Immature natural killer cell (primary cell): Measurements from ENCODE around the gene HIVEP3. TPM values are rescaled to one million over a fixed set of nuclear protein-coding genes. Genes with fewer than 3 reads are reported as not detected.

Source experiments
- DNase-seq, 3 donors: peaks; one replicate each; pipeline ENCODE4 v3.0.0; 2022; ENCODE audit warnings: mixed read lengths in 1 of 3
- H3K27ac Mint-ChIP-seq, 6 donors: one replicate each; pipeline ENCODE4 v1.8.0; 2020; ENCODE audit warnings: mixed read lengths in 6 of 6, mild to moderate bottlenecking in 5 of 6, inconsistent platforms in 4 of 6, moderate library complexity in 3 of 6
- H3K27me3 Mint-ChIP-seq, 3 donors: one replicate each; pipeline ENCODE4 v1.8.0; 2020 to 2021; ENCODE audit warnings: low read depth in 3 of 3, mild to moderate bottlenecking in 3 of 3, mixed read lengths in 3 of 3, moderate library complexity in 3 of 3, inconsistent platforms in 1 of 3
- H3K36me3 Mint-ChIP-seq, 3 donors: one replicate each; pipeline ENCODE4 v1.8.0; 2020; ENCODE audit warnings: mixed read lengths in 3 of 3, inconsistent platforms in 2 of 3, mild to moderate bottlenecking in 2 of 3
- H3K4me1 Mint-ChIP-seq, 2 donors: one replicate each; pipeline ENCODE4 v1.8.0; 2020; ENCODE audit warnings: inconsistent platforms in 2 of 2, mild to moderate bottlenecking in 2 of 2, mixed read lengths in 2 of 2, moderate library complexity in 1 of 2
- H3K4me3 Mint-ChIP-seq, 5 donors: one replicate each; pipeline ENCODE4 v1.8.0; 2020; ENCODE audit warnings: mild to moderate bottlenecking in 5 of 5, mixed read lengths in 5 of 5, inconsistent platforms in 3 of 5, moderate library complexity in 3 of 5
- H3K9me3 Mint-ChIP-seq, 6 donors: one replicate each; pipeline ENCODE4 v1.8.0; 2020; ENCODE audit warnings: mild to moderate bottlenecking in 6 of 6, mixed read lengths in 6 of 6, inconsistent platforms in 4 of 6, moderate library complexity in 3 of 6
- polyA plus RNA-seq, 3 donors: library from polyadenylated mRNA; unstranded; fragments of 300-500 nt; fragmentation: Illumina TruSeq; gene quantifications; one replicate each; pipeline ENCODE4 v1.2.3, GENCODE V29; 2021

HIVEP3 gene
- polyA plus RNA-seq, 3 donors from 2014 or later: 9.8 to 24.1 (median 15.5) TPM

DNA sequence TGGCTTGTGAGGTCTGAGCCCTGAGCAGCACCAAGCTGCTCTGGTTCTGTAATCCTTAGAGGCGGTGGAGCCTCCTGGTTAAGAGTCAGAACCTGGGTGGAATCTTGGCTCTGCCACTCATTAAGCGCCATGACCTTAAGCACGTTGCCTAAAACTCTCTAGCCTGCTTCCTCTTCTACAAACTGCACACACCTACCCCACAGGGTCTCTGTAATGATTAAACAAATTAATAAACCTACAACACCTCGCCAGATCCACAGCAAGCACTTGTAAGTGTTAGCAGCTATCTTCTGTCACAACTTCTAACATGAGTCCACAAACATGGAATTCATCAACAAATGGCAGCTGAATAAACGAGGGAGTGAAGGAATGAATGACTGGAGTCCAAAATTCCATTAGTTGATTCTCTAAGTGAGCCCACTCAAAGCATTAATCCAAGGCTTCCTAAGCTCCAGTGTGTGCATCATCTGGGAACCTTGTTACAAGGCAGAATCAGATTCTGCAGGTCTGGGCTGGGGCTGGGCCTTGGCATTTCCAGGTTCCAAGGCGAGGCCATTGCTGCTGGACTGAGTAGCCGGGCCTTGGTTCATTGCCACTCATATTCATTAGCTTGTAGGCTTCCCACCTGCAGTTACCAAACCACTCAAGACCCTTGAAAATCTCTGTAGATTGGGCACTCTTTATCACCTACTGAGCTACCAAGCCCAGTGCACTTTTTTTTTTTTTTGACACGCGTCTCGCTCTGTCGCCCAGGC, 168.6 kb downstream of the HIVEP3 start:
- Mint-ChIP-seq H3K27ac (peak overlapping the region in 2 of 6 donors; percentile 14 to 31), H3K4me3 (peak overlapping the region; percentile 12 to 75 (median 59)), H3K36me3 (no peaks in the 10 kb centered on the region), H3K27me3 (peaks cover 4 to 7% (median 7%) of the 10 kb centered on the region in 3 donors), H3K4me1 (peaks cover 63 to 73% of the 10 kb centered on the region in 2 donors), H3K9me3 (no peaks in the 10 kb centered on the region)
- DNase-seq: no peak

DNA sequence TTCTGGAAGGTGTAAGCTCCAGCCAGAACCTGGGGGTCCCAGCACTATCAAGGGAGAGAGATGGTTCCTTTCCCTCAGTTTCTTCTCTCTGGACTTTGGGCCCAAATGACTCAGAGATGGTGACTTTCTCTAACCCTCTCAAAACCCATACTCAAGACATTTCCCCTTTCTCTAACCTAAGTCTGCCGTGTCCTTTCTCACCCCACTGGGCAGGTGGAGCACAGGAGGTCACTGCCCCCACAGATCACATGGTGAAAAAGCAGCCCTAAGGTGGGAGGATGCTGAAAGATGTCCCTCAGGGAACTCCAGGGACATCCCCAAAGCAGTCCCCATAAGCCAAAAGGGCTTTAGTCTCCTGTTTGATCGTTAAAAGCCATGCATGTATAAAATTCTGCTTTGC, 173.7 kb downstream of the HIVEP3 start:
- DNase-seq: no peak
- Mint-ChIP-seq H3K27ac (no peak overlapping the region), H3K27me3 (peaks cover 0 to 2% (median 2%) of the 10 kb centered on the region in 3 donors), H3K9me3 (no peaks in the 10 kb centered on the region), H3K4me1 (peaks cover 50 to 61% of the 10 kb centered on the region in 2 donors), H3K4me3 (no peak overlapping the region), H3K36me3 (no peaks in the 10 kb centered on the region)

DNA sequence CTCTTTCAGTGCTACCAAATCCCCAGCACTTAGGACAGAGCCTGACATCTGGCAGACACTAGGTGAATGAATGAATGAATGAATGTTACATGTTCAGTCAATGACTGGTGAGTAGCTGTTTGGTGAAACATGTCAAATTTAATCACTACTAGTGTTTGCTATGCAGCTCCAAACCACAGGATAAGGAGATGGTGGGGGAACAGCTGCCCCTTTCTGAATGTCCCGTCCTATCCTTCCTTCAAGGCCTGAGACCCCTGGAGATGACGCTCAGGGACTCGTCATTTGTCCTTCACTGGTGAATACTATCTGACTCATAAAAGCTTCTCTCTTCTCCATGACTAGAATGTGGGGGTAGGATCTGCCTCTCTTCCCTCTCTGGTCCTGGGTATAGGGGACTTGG, 175.4 kb downstream of the HIVEP3 start:
- Mint-ChIP-seq H3K36me3 (no peaks in the 10 kb centered on the region), H3K27me3 (peaks cover 0 to 4% (median 4%) of the 10 kb centered on the region in 3 donors), H3K4me3 (peak overlapping the region in 1 of 5 donors; percentile 30), H3K4me1 (peaks cover 53 to 62% of the 10 kb centered on the region in 2 donors), H3K27ac (no peak overlapping the region), H3K9me3 (no peaks in the 10 kb centered on the region)
- DNase-seq: no peak

DNA sequence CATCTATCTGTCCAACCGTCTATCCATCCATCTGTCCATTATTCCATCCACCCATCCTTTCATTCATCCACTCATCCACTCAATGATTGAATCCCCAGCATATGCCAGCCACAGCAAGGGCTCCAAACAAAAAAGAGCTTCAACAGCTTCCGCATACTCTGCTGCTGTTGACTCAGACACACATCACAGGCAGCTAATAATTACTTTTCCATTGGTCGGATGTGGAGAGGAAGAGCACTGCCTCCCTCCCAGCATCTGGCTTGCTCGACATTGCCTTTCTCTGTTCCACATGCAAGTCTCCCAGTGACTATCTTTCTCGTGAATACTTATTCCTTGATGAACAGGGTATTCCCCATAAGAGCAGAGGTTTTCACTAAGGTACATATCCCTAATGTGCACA, 176.5 kb downstream of the HIVEP3 start:
- DNase-seq: no peak
- H3K4me1 Mint-ChIP-seq: peaks cover 60 to 73% of the 10 kb centered on the region in 2 donors
- peak overlapping the region in 4 of 6 donors; percentile 0 to 90 (median 8) for H3K27ac Mint-ChIP-seq
- no peaks in the 10 kb centered on the region for H3K9me3 Mint-ChIP-seq
- H3K4me3 Mint-ChIP-seq: no peak overlapping the region
- peaks cover 0 to 4% (median 4%) of the 10 kb centered on the region in 3 donors for H3K27me3 Mint-ChIP-seq
- no peaks in the 10 kb centered on the region for H3K36me3 Mint-ChIP-seq

DNA sequence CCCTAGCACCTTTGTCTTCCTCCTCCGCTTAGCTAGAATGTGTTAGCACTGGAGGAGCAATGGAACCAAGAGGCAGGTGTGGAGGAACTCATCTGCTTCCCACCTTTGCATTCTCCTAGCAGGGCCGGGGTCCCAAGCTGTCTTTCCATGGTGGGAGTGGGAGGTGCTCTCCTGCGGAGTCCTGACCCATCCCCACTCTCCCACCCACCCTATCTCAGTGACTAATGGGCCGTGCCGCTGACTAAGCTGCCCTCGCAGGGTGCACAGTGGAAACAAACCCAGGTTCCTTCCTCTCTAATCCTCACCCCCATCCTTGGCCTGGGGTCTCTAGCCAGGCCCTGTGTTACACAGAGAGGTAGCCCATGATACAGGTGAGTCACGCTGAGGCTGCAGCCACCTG, 177.5 kb downstream of the HIVEP3 start:
- peaks cover 61 to 76% of the 10 kb centered on the region in 2 donors for H3K4me1 Mint-ChIP-seq
- no peak for DNase-seq
- no peaks in the 10 kb centered on the region for H3K9me3 Mint-ChIP-seq
- peak overlapping the region in 3 of 5 donors; percentile 48 to 80 (median 60) for H3K4me3 Mint-ChIP-seq
- no peaks in the 10 kb centered on the region for H3K36me3 Mint-ChIP-seq
- peaks cover 0 to 4% (median 4%) of the 10 kb centered on the region in 3 donors for H3K27me3 Mint-ChIP-seq
- H3K27ac Mint-ChIP-seq: peak overlapping the region; percentile 81 to 93 (median 86)

DNA sequence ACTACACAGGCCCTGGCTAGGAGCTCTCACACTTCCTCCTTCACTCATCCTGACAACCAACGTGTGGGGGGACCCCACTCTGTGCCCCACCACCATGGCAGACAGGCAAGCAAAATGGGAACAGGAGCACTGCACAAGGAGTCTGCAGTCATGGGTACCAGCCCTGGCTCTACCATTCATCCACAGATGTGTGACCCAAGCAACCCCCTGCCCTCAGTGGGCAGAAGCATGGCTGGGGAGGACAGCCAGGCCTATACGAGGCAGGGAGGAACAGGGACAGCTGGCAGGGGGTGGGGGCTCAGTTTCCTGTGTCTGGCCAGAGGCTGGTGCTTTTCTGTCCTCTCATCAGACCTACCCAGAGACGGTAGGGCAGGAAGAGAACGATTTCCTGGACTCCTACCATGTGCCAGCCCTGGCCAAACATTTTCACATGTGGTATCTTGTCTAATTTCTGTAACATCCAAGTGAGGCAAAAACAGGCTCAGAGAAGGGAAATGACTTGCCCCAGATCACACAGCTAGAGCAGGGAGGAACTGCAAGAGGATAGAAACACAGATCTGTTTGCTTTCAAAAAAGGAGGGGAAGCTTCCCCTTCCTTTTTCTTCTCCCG, 178.0 kb downstream of the HIVEP3 start:
- H3K36me3 Mint-ChIP-seq: no peaks in the 10 kb centered on the region
- peak overlapping the region; percentile 81 to 93 (median 86) for H3K27ac Mint-ChIP-seq
- peaks cover 0 to 4% (median 4%) of the 10 kb centered on the region in 3 donors for H3K27me3 Mint-ChIP-seq
- H3K4me3 Mint-ChIP-seq: peak overlapping the region; percentile 48 to 80 (median 55)
- peaks cover 56 to 71% of the 10 kb centered on the region in 2 donors for H3K4me1 Mint-ChIP-seq
- H3K9me3 Mint-ChIP-seq: no peaks in the 10 kb centered on the region
- DNase-seq: peak; percentile 37 to 53 (median 39)

DNA sequence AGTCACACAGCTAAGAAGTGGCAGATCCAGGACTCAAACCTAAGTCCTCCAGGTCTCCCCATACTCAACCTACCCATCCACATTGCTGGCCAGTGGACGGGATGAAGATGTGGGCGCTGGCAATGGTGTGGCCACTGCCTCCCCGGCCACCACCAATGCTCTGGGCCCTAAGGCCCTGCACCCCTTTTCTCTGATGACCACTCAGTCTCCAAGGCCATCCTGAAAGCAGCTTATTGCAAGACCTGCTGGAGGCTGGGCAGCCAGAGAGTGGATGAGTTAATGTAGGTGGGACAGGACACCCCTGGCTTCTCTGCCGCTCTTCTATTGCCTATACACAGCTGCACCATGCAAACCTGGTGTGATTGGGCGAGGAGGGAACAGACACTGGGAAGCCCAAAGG, 178.7 kb downstream of the HIVEP3 start:
- peaks cover 0 to 4% (median 4%) of the 10 kb centered on the region in 3 donors for H3K27me3 Mint-ChIP-seq
- H3K4me3 Mint-ChIP-seq: peak overlapping the region in 3 of 5 donors; percentile 75 to 80 (median 77)
- peaks cover 53 to 64% of the 10 kb centered on the region in 2 donors for H3K4me1 Mint-ChIP-seq
- no peaks in the 10 kb centered on the region for H3K9me3 Mint-ChIP-seq
- H3K36me3 Mint-ChIP-seq: no peaks in the 10 kb centered on the region
- no peak for DNase-seq
- peak overlapping the region; percentile 81 to 93 (median 87) for H3K27ac Mint-ChIP-seq

DNA sequence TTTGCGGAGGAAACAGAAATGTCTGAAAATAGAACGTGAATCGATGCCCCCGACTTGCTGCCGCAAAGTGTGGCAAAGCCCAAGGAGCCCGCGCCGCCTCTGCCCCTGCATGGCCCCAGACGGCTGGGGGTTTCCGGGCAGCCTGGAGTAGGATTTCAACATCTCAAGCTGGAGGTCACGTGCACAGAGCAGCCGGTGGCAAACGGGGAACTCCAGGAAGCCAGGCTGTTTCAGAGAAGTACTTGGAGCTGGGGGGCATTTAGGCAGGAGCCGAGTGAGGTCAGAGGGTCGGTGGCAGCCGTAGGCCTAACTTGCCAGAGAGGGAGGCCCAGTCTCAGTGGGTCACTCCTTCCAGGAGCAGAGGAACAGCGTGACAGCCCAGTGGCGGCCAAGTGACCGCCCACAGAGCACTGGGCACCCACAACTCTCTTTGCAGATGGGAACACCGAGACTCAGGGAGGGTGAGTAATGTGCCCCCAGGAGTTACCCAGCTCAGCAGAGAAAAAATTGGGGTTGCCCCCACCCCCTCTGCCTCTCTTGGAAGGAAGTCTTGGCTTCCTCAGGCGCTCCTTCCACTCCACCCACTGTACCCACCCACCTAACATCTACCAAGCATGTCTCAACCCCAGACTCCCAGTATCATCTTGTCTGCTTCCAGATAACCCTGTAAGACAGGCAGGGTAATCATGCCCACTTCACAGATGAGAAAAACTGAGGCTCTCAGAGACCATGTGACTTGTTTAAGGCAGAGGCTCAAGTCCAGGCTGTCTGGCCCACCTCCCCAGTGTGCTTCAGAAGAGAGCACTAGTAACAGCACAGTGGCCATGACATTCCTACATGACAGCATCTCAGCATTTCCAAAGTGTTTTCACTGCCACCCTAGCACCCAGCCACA, 179.4 kb downstream of the HIVEP3 start:
- H3K9me3 Mint-ChIP-seq: no peaks in the 10 kb centered on the region
- peak; percentile 68 to 78 (median 71) for DNase-seq
- peaks cover 53 to 62% of the 10 kb centered on the region in 2 donors for H3K4me1 Mint-ChIP-seq
- H3K36me3 Mint-ChIP-seq: no peaks in the 10 kb centered on the region
- H3K27me3 Mint-ChIP-seq: peaks cover 0 to 4% (median 2%) of the 10 kb centered on the region in 3 donors
- H3K27ac Mint-ChIP-seq: peak overlapping the region; percentile 74 to 93 (median 87)
- H3K4me3 Mint-ChIP-seq: peak overlapping the region; percentile 71 to 80 (median 75)

DNA sequence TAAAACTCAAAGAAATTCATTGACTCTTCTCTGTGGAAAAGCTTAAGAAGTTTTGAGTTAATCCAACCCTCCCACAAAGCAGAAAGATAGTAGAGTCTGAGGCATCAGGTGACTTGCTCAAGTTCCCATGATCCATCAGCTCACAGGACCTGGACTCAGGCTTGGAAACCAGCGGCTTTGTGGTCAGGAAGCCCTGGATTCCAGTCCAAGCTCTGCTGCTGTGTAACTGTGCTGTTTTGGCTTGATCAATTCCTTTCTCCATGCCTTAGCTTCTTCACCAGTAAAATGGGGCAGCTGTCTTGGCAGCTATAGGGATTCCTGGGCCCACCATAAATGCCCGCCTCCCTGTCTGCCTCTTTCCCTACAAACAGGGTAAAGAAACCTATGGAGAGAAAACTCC, 180.2 kb downstream of the HIVEP3 start:
- H3K4me1 Mint-ChIP-seq: peaks cover 56 to 62% of the 10 kb centered on the region in 2 donors
- peak overlapping the region; percentile 74 to 93 (median 87) for H3K27ac Mint-ChIP-seq
- DNase-seq: no peak
- H3K9me3 Mint-ChIP-seq: no peaks in the 10 kb centered on the region
- H3K36me3 Mint-ChIP-seq: no peaks in the 10 kb centered on the region
- peaks cover 0 to 4% (median 2%) of the 10 kb centered on the region in 3 donors for H3K27me3 Mint-ChIP-seq
- H3K4me3 Mint-ChIP-seq: peak overlapping the region; percentile 71 to 80 (median 75)

DNA sequence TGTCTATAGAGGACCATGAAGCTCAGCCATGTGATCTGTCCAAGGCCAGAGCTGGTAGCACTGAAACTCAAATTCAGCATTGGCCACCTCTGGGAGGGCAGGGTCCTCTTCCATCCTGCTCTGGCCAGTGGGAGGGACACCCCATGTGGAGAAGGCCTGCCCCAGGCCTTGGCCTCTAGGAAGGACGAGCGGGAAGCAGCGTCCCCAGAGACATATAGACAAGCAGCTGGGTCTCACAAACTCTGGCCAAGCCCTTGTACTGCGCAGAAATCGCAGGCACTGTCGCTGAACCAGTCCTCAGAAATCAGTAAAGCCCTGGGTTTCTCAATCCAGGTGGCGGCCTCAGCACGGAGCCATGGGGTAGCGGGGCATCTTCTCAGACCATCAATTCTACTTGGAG, 180.7 kb downstream of the HIVEP3 start:
- Mint-ChIP-seq H3K4me1 (peaks cover 56 to 62% of the 10 kb centered on the region in 2 donors), H3K27ac (peak overlapping the region in 2 of 6 donors; percentile 36 to 90), H3K27me3 (peaks cover 0 to 4% (median 2%) of the 10 kb centered on the region in 3 donors), H3K9me3 (no peaks in the 10 kb centered on the region), H3K4me3 (no peak overlapping the region), H3K36me3 (no peaks in the 10 kb centered on the region)
- no peak for DNase-seq

DNA sequence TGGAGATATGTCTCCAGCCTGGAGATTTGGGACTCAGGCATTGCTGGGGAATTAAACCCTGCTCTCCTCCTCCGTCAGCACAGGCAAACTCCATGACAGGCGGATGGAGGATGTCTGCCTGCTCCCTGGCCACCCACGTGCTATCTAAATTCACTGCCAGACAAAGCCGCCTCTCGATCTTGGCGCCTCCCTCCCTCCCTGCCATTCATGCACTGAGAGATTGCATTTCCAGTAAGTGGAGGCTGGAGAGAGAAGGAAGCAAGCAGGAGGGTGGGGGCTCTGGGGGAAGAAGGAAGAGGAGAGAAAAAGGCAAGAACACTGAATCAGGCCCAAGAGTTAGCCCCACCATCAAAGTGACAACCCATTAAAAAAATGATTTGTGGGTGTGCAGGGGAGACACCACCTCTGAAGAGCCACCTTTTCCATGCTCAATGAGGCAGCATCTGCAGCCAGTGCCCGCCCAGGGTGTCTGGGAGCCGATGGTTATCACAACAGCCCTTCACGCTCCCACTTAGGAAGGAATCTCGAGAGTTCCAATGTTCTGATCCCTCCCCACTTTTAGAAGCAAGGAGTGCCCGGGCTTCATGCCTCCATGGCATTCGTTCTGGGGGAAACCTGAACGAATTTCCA, 183.0 kb downstream of the HIVEP3 start:
- H3K4me1 Mint-ChIP-seq: peaks cover 42 to 47% of the 10 kb centered on the region in 2 donors
- peaks cover 0 to 7% (median 2%) of the 10 kb centered on the region in 3 donors for H3K27me3 Mint-ChIP-seq
- H3K4me3 Mint-ChIP-seq: no peak overlapping the region
- H3K9me3 Mint-ChIP-seq: no peaks in the 10 kb centered on the region
- H3K36me3 Mint-ChIP-seq: no peaks in the 10 kb centered on the region
- DNase-seq: no peak
- H3K27ac Mint-ChIP-seq: no peak overlapping the region

DNA sequence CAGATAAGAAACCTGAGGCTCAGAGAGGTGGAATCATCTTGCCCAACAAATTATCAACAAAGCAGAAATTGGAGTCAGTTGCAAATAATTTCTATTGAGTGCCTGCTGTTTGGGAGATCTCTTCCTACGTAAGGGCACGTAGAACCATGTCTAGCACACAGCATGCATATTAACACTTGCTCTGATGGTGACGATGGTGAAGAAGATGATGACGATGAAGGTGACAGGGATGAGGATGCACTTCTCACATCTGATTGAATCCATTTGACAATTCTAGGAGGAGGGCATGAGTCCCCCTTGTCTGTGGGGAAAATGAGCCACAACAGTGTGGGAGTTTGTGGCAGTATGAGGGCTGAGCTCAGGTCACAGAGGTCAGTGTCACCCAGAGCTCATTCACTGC, 183.6 kb downstream of the HIVEP3 start:
- DNase-seq: no peak
- H3K4me3 Mint-ChIP-seq: no peak overlapping the region
- H3K4me1 Mint-ChIP-seq: peaks cover 36 to 40% of the 10 kb centered on the region in 2 donors
- no peaks in the 10 kb centered on the region for H3K9me3 Mint-ChIP-seq
- peaks cover 0 to 7% (median 2%) of the 10 kb centered on the region in 3 donors for H3K27me3 Mint-ChIP-seq
- H3K27ac Mint-ChIP-seq: no peak overlapping the region
- H3K36me3 Mint-ChIP-seq: no peaks in the 10 kb centered on the region
